Psoas muscle (tissue), 8 donors: Measurements from ENCODE around the gene ADIRF. TPM values are rescaled to one million over a fixed set of nuclear protein-coding genes. Genes with fewer than 3 reads are reported as not detected.
A peak's percentile ranks its signal among the peaks of the same experiment; 100 is the strongest.

Experiments used
- ATAC-seq, 4 donors: fragments of 200-7000 bp; cut with Tn5 transposase; one replicate each; pipeline ENCODE4 v1.9.1; 2020; ENCODE audit warnings: moderate library complexity in 3 of 4, mild to moderate bottlenecking in 2 of 4
- DNase-seq, 2 donors: peaks; one replicate each; pipeline ENCODE4 v3.0.0-alpha.2; 2020
- H3K27ac ChIP-seq: fragments of 200-600 bp; one replicate; pipeline ENCODE4 v1.8.0; 2022
- H3K27me3 ChIP-seq, 3 donors: fragments of 200-600 bp in 1 of 3; one replicate each; pipeline versions ENCODE4 v1.6.1 to v1.8.0; 2013 to 2022; ENCODE audit warnings: low read length in 2 of 3, mild to moderate bottlenecking in 2 of 3, moderate library complexity in 1 of 3; ENCODE audit not compliant: insufficient read depth in 3 of 3
- H3K36me3 ChIP-seq, 2 donors: fragments of 200-600 bp in 1 of 2; one replicate each; pipeline versions ENCODE4 v1.6.1 to v1.8.0; 2013 to 2022; ENCODE audit warnings: low read depth in 1 of 2, mild to moderate bottlenecking in 1 of 2, moderate library complexity in 1 of 2; ENCODE audit not compliant: insufficient read depth in 1 of 2
- H3K4me1 ChIP-seq: fragments of 200-600 bp; one replicate; pipeline ENCODE4 v1.8.0; 2022
- H3K4me3 ChIP-seq: fragments of 200-600 bp; one replicate; pipeline ENCODE4 v1.8.0; 2022; ENCODE audit warnings: mild to moderate bottlenecking
- H3K9me3 ChIP-seq: fragments of 200-600 bp; one replicate; pipeline ENCODE4 v1.8.0; 2022
- WGBS, 3 donors: extraction: QIAGEN DNeasy Blood & Tissue Kit; methylation state at CpG; one replicate each; pipeline versions ENCODE4 v1.1.6 to v1.1.7; 2013; 5-methylcytosine and 5-hydroxymethylcytosine counted together
- intact Hi-C, 2 donors: fragments of 100-400 bp; cut with DNase I; formaldehyde crosslinking; loops; one replicate each; pipeline versions ENCODE4 v1.11.0 to v1.14.2; 2022
- polyA plus RNA-seq, 3 donors: library from polyadenylated mRNA; stranded (reverse); fragments of 200-250 nt; gene quantifications; one replicate each; pipeline ENCODE4 v1.2.3, GENCODE V29; 2013
- total RNA-seq, 4 donors: library from RNA; stranded (reverse); fragmentation: NEBNext Ultra II Directional in 2 of 4; extraction: Animal tissue kit (Norgen Biotek cat#: 25700) in 2 of 4; gene quantifications; one replicate each; pipeline versions ENCODE4 v1.2.1 to v1.2.4, GENCODE V29; 2021 to 2023
- TF ChIP-seq, protein P1 (sequence below): fragments of 200-600 bp; IDR thresholded peaks from one replicate; pipeline ENCODE4 v1.8.0; 2022; ENCODE audit warnings: antibody characterized with exemption
- donor health status: healthy with polysubstance abuse.
- donor health status: DM: no; HTN: no; CAD: no; lungs with moderate emphysema.
- donor health status: Bipolar disorder and iron deficiency.
- donor health status: healthy.
- donor health status: DM: yes; HTN: yes; CAD: no.
- donor health status: DM: no; HTN: no; CAD: no.
- donor health status: DM: no; HTN: no; CAD: no.
- donor health status: DM: yes; HTN: yes; CAD: no.

ADIRF gene
- total and polyA plus RNA-seq, 7 donors = 19.1 to 69.5 (median 34.9) TPM

- ATAC-seq (no peak), DNase-seq (peak in 1 of 2 donors; percentile 48)
- 84 to 91% (median 85%) methylated on average over 9 of the region's 9 CpGs for WGBS, 3 donors
- no peaks in the 10 kb centered on the region for H3K9me3 ChIP-seq
- H3K36me3 ChIP-seq = no peaks in the 10 kb centered on the region
- peaks cover 4% of the 10 kb centered on the region for H3K4me1 ChIP-seq
- TF ChIP-seq, protein P1, sequence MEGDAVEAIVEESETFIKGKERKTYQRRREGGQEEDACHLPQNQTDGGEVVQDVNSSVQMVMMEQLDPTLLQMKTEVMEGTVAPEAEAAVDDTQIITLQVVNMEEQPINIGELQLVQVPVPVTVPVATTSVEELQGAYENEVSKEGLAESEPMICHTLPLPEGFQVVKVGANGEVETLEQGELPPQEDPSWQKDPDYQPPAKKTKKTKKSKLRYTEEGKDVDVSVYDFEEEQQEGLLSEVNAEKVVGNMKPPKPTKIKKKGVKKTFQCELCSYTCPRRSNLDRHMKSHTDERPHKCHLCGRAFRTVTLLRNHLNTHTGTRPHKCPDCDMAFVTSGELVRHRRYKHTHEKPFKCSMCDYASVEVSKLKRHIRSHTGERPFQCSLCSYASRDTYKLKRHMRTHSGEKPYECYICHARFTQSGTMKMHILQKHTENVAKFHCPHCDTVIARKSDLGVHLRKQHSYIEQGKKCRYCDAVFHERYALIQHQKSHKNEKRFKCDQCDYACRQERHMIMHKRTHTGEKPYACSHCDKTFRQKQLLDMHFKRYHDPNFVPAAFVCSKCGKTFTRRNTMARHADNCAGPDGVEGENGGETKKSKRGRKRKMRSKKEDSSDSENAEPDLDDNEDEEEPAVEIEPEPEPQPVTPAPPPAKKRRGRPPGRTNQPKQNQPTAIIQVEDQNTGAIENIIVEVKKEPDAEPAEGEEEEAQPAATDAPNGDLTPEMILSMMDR = no peak
- H3K27me3 ChIP-seq = no peaks in the 10 kb centered on the region
- no peak overlapping the region for H3K4me3 ChIP-seq
- H3K27ac ChIP-seq = no peak overlapping the region
- intact Hi-C loops = no loop called here
These were observed 7.3 kb upstream of the ADIRF start for GRCh38 chr10:86960863-86961434.

DNA sequence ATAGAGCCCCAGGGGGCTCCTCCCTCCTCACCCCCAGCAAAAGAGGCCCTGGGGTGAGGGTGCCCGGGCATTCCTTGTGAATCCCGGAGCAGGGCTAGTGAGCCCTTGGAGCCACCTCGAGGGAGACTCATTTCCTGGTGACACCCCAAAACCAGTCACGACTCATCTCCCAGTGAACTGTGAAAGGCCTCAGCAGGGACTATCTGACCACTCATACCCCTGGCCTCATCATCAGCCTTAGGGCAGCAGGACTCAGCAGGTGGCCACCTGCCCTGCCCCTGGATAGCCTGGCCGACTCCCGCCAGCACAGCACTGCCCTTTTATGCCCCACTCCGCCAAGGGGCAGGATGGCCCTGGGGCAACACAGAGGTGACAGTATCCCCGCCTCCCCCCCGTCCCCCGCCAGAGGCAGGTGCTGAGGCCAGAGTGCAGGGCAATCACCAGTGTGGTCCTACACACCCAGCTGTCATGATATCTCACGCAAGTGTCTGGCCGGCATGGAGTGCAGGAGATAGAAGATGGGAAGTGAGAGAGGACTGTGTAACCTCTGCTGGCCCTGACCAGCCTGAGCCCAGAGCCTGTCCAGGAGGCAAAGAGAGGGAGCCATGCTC, 6.7 kb upstream of the ADIRF start:
- DNase-seq (no peak), ATAC-seq (no peak)
- no peak overlapping the region for H3K4me3 ChIP-seq
- 81 to 91% (median 86%) methylated on average over 12 of the region's 12 CpGs for WGBS, 3 donors
- intact Hi-C loops = loop anchor here in 1 of 2 donors (2.0 kb wide), 1 partner anchor 19 kb away; no protein-coding TSS in a partner anchor
- no peaks in the 10 kb centered on the region for H3K9me3 ChIP-seq
- no peaks in the 10 kb centered on the region for H3K27me3 ChIP-seq
- TF ChIP-seq, protein P1 = no peak
- no peaks in the 10 kb centered on the region for H3K36me3 ChIP-seq
- no peak overlapping the region for H3K27ac ChIP-seq
- H3K4me1 ChIP-seq = peaks cover 10% of the 10 kb centered on the region

DNA sequence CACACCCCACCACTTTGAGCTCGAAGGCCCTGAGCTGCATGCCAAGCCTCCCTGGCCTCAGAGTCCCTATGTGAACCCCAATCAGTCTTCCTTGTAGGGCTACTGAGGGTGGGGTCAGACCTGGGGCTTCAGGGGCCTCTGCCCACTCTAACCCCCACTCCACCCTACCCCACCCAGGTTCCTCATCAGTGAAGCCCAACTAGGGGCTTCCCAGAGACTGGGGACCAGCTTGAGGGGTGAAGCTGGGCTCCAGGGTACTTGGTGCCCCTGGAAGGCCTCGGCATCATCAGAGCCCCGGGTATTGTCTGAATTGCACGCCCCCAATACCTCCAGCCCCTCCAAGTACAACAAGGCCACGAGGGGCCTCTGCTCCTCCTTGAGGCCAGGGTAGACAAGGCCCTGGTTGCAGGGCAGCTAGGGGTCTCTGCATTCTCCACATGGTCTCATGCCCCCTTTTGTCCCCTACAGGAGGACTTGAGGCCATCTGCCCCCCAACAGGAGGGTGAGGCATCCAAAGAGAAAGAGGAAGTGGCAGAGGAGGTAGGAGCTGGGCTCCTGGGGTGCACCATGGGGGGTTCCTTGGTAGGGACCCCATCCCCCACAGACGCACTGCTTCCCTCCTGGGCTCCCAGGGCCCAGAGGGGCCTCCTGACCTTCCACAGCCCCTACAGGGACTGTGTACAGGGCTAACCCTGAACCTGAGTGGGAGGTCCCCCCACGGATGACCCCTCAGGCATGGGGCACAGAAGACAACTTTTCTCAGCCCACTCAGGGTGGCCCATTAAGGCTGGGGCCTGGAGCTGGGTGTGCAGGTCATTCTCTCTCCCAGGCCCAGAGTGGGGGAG, 5.9 kb upstream of the ADIRF start:
- H3K9me3 ChIP-seq = no peaks in the 10 kb centered on the region
- no peak for ATAC-seq
- H3K4me1 ChIP-seq = peaks cover 15% of the 10 kb centered on the region
- intact Hi-C loops = loop anchor here in 1 of 2 donors (2.0 kb wide), 1 partner anchor 20 kb away; no protein-coding TSS in a partner anchor
- H3K4me3 ChIP-seq = no peak overlapping the region
- H3K36me3 ChIP-seq = no peaks in the 10 kb centered on the region
- H3K27me3 ChIP-seq = no peaks in the 10 kb centered on the region
- TF ChIP-seq, protein P1 = no peak
- WGBS, 3 donors = 88 to 91% (median 90%) methylated on average over 7 of the region's 7 CpGs
- no peak for DNase-seq
- no peak overlapping the region for H3K27ac ChIP-seq

DNA sequence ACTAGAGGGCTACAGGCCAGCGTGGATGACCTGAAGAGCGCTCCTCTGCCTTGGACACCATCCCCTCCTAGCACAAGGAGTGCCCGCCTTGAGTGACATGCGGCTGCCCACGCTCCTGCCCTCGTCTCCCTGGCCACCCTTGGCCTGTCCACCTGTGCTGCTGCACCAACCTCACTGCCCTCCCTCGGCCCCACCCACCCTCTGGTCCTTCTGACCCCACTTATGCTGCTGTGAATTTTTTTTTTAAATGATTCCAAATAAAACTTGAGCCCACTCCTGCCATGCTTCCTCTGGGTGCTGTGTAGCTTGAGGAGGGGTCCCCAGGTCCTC, 5.3 kb upstream of the ADIRF start:
- Histone ChIP-seq H3K4me3 (no peak overlapping the region), H3K4me1 (peaks cover 20% of the 10 kb centered on the region), H3K27me3 (no peaks in the 10 kb centered on the region), H3K27ac (no peak overlapping the region), H3K9me3 (no peaks in the 10 kb centered on the region), H3K36me3 (no peaks in the 10 kb centered on the region)
- ATAC-seq (no peak), DNase-seq (no peak)
- intact Hi-C loops = loop anchor here in 1 of 2 donors (2.0 kb wide), 1 partner anchor 20 kb away; no protein-coding TSS in a partner anchor
- TF ChIP-seq, protein P1 = no peak
- WGBS, 3 donors = 95 to 99% (median 95%) methylated on average over 7 of the region's 7 CpGs
